Astrocyte of the spinal cord (primary cell): ENCODE measurements around the gene SLC27A2.

ENCODE experiments used
- DNase-seq: peaks from one replicate; pipeline ENCODE4 v3.0.0; 2011; ENCODE audit warnings: low read depth, low spot score
- H3K4me3 ChIP-seq: 2 replicates; pipeline ENCODE4 v1.5.1; 2011; ENCODE audit warnings: low read depth, mild to moderate bottlenecking, low read length, moderate library complexity
- in situ Hi-C: cut with HindIII; loops from 2 replicates; pipeline ENCODE4 v1.10.0; 2017; ENCODE audit warnings: low sequenced_read_pairs
- TF ChIP-seq, protein P1 (sequence below): IDR thresholded peaks from 2 replicates; pipeline ENCODE4 v1.5.1; 2012; ENCODE audit warnings: low read depth, mild to moderate bottlenecking, low read length, inconsistent platforms

Gene SLC27A2

DNA sequence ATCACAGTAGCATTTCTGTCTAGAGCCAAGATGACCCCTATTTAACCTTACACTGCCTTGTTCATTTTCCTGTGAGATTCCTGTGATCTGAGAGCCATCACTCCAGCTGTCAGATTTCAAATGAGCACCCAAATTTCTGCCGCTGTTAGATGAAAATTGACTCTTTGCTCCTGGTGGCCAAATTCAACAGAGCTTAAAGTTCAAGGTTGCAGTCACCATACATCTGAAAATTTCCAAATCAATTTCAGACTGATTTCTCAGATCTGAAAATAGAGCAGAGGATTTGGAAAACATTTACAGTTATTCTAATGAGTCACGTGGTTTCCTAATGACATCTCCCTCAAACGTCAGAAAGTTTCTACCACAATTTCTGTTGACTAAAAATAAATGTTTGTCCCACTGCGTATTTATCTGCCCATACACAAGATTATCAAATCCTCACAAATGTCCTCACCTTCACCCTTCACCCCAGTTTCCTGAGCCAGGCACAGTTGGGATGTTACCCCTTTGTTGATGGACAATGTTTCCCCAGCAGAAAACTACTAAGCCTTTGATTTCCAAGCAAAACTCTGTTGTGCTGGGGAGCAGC lies 67.1 kb downstream of the SLC27A2 start:
- DNase-seq: no peak
- in situ Hi-C loops: no loop called here
- TF ChIP-seq, protein P1, sequence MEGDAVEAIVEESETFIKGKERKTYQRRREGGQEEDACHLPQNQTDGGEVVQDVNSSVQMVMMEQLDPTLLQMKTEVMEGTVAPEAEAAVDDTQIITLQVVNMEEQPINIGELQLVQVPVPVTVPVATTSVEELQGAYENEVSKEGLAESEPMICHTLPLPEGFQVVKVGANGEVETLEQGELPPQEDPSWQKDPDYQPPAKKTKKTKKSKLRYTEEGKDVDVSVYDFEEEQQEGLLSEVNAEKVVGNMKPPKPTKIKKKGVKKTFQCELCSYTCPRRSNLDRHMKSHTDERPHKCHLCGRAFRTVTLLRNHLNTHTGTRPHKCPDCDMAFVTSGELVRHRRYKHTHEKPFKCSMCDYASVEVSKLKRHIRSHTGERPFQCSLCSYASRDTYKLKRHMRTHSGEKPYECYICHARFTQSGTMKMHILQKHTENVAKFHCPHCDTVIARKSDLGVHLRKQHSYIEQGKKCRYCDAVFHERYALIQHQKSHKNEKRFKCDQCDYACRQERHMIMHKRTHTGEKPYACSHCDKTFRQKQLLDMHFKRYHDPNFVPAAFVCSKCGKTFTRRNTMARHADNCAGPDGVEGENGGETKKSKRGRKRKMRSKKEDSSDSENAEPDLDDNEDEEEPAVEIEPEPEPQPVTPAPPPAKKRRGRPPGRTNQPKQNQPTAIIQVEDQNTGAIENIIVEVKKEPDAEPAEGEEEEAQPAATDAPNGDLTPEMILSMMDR: no peak
- no peak overlapping the region for H3K4me3 ChIP-seq

- no peak for DNase-seq
- TF ChIP-seq, protein P1: no peak
- in situ Hi-C loops: no loop called here
- H3K4me3 ChIP-seq: no peak overlapping the region
Measured at GRCh38 chr15:50249704-50250103, 67.7 kb downstream of the SLC27A2 start.

DNA sequence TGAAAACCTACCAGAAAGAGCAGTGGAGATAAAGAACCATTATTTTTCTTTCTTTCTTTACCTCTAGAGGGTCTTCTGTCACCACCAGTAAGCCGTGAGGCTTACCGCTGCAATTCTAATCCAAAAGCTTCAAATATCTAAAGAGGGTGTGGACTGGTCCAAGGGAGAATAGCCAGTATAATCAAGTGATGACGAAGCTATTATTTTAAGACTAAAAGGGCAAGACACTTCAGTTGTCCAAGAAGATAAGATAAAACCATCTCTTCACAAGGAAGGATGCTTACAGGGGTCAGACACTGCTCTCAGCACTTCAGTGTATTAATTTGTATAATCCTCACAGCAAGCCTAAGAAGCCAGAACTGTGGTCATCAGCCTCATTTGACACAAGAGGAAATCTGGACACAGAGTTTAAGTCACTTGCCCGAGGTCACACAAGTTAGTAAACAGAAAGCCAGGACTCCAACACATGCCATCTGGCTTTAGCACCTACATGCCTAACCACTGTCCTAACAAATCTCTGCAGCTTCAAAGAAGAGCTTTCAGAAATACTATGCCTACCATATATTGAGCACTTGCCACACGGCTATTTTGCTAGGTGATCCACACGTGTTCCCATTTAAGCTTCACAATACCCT lies 68.9 kb downstream of the SLC27A2 start:
- no peak for DNase-seq
- TF ChIP-seq, protein P1: no peak
- in situ Hi-C loops: no loop called here
- H3K4me3 ChIP-seq: no peak overlapping the region

DNA sequence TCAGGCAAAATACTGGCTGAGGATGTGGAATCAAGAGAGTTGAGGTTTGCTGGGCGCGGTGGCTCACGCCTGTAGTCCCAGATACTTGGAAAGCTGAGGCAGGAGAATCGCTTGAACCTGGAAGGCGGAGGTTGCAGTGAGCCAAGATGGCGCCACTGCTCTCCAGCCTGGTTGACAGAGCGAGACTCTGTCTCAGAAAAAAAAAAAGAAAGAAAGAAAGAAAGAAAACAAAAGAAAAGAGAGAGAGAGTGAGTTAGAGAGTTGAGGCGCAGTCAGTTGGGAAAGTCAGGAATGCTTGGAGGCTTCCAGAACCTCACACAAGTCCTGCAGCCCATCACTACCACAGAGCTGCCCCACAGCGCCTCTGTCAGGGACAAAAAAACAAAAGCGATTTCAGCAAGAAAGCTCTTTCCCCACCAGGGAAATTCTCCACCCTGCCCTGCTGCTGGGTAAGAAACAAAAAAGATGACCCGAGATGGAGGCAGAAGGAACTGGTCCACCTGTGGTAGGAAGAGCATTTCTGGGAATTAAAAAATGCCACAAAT lies 69.7 kb downstream of the SLC27A2 start:
- no peak overlapping the region for H3K4me3 ChIP-seq
- in situ Hi-C loops: no loop called here
- DNase-seq: no peak
- TF ChIP-seq, protein P1: no peak

GRCh38 chr15:50252556-50252955 lies 70.6 kb downstream of the SLC27A2 start:
- H3K4me3 ChIP-seq: no peak overlapping the region
- no peak for DNase-seq
- TF ChIP-seq, protein P1: no peak
- in situ Hi-C loops: no loop called here

DNA sequence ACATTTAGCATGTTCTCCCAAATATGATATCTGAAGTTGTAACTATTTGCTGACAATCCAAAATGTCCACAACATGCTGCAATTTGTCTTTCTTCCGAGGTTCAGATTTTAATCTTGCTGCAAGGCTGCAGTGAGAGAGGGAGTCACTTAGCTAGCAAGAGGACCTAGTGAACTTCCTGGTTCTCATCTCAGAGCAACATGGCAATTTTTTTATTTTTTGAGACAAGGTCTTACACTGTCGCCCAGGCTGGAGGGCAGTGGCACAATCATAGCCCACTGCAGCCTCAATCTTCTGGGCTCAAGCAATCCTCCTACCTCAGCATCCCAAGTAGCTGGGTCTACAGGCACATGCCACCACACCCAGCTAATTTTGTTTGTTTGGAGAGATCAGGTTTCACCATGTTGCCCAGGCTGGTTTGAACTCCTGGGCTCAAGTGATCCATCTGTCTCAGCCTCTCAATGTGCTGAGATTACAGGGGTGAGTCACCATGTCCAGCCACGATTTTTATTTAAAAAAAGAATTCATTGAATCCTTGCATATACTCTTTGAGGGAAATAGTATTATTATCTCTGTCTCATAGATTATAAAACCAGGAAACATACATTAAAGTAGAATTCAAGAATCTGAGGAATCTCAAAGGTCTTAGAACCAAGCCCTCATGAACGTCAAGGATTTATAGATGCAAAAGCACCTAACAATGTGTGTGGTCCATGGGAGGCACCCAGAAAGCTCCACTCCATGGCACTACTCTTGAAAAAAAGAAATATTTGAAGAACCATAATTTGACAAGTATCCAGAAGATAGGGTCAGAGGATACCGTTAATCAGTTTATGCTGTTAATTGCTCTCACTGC lies 74.4 kb downstream of the SLC27A2 start:
- peak; percentile 68 for DNase-seq
- no peak overlapping the region for H3K4me3 ChIP-seq
- in situ Hi-C loops: no loop called here
- TF ChIP-seq, protein P1: no peak
